GM12878 (cell line): ENCODE results near the gene DPEP1. TPM values are rescaled to one million over a fixed set of nuclear protein-coding genes. Genes with fewer than 3 reads are reported as not detected.
"Not testable (repeated sequence)": the region's sequence is repeated elsewhere in the genome, so short reads cannot be mapped to it uniquely, and the experiment has no call there.

Source experiments
- ATAC-seq: fragments of 200-7000 bp; cut with Tn5 transposase; 3 replicates; pipeline ENCODE4 v1.9.1; 2020; ENCODE audit warnings: mild to moderate bottlenecking, moderate library complexity
- BruUV-seq: library from RNA; stranded (reverse); fragments of 400-500 nt; replicated peaks from 2 replicates; lab custom pipeline; 2021; lab: Mats Ljungman, UMichigan
- CTCF ChIA-PET: fragments of 300-600 bp; sonication (Branson Sonifier 250); formaldehyde crosslinking; extraction: SDS; loops from one replicate; lab custom pipeline; 2021; ENCODE audit warnings: inconsistent platforms; lab: Yijun Ruan, JAX
- POLR2A ChIA-PET: fragments of 350-600 bp; formaldehyde crosslinking; extraction: SDS; loops from one replicate; lab custom pipeline; 2021; ENCODE audit warnings: inconsistent platforms; lab: Charles Lee
- RAD21 ChIA-PET: fragments of 300-600 bp; sonication (Branson Sonifier 250); formaldehyde crosslinking; loops from one replicate; lab custom pipeline; 2023; ENCODE audit warnings: antibody characterized with exemption; ENCODE audit not compliant: unreplicated experiment; lab: Charles Lee
- SMC1A ChIA-PET: fragments of 300-600 bp; sonication (Branson Sonifier 250); formaldehyde crosslinking; loops from one replicate; lab custom pipeline; 2023; ENCODE audit not compliant: unreplicated experiment, uncharacterized antibody; lab: Charles Lee
- DNase-seq: peaks from one replicate; pipeline ENCODE4 v3.0.0-alpha.2; 2011; ENCODE audit warnings: low read depth, low spot score
- FAIRE-seq: peaks from 3 replicates; lab custom pipeline; 2011; peaks lifted over from hg19 to GRCh38; lab: Jason Lieb, UNC
- H2AFZ ChIP-seq: 2 replicates; pipeline ENCODE4 v1.6.0; 2011; ENCODE audit warnings: low read depth, low read length, control low read depth; ENCODE audit not compliant: control insufficient read depth
- H3K27ac ChIP-seq: 2 replicates; pipeline ENCODE4 v1.5.1; 2011; ENCODE audit warnings: control low read depth; ENCODE audit not compliant: control insufficient read depth, insufficient read depth
- H3K27me3 ChIP-seq, 2 experiments: replicated peaks in 1 of 2; 2 replicates each; pipeline versions ENCODE4 v1.6.0 to v1.6.1; 2011; ENCODE audit warnings: low read length in 1 of 2; ENCODE audit not compliant: control insufficient read depth in 2 of 2, insufficient read depth in 2 of 2
- H3K36me3 ChIP-seq, 2 experiments: 2 replicates each; pipeline ENCODE4 v1.5.1; 2011; ENCODE audit warnings: low read length in 1 of 2; ENCODE audit not compliant: control insufficient read depth in 2 of 2, insufficient read depth in 2 of 2
- H3K4me1 ChIP-seq: 2 replicates; pipeline ENCODE4 v1.6.1; 2011; ENCODE audit warnings: mild to moderate bottlenecking, low read length, moderate library complexity, mixed read lengths; ENCODE audit not compliant: control insufficient read depth, insufficient read depth
- H3K4me2 ChIP-seq: 2 replicates; pipeline ENCODE4 v1.6.0; 2011; ENCODE audit warnings: control low read depth; ENCODE audit not compliant: control insufficient read depth, insufficient read depth
- H3K4me3 ChIP-seq: fragments of 200-600 bp; sonication (generic); 2 replicates; pipeline ENCODE4 v1.5.1; 2016
- H3K79me2 ChIP-seq: 2 replicates; pipeline ENCODE4 v1.6.0; 2011; ENCODE audit warnings: low read length; ENCODE audit not compliant: control insufficient read depth, insufficient read depth
- H3K9ac ChIP-seq: 2 replicates; pipeline ENCODE4 v1.8.0; 2011; ENCODE audit warnings: low read length, control low read depth, mixed read lengths; ENCODE audit not compliant: control insufficient read depth, insufficient read depth
- H3K9me3 ChIP-seq: replicated peaks from 3 replicates; pipeline ENCODE4 v1.5.1; 2011; ENCODE audit warnings: mild to moderate bottlenecking, low read length; ENCODE audit not compliant: control insufficient read depth, insufficient read depth
- H4K20me1 ChIP-seq: 2 replicates; pipeline ENCODE4 v1.6.0; 2011; ENCODE audit not compliant: control insufficient read depth, insufficient read depth
- CBX5 ChIP-seq: sonication (generic); IDR thresholded peaks from 2 replicates; pipeline ENCODE4 v1.6.1; 2016; ENCODE audit warnings: low read depth, moderate library complexity, mild to moderate bottlenecking, inconsistent platforms
- EED ChIP-seq: sonication (generic); IDR thresholded peaks from 2 replicates; pipeline ENCODE4 v1.6.1; 2016; ENCODE audit warnings: antibody characterized with exemption, low read depth
- IKZF1 ChIP-seq: fragments of 450-650 bp; conservative IDR thresholded peaks from 2 replicates; pipeline ENCODE4 v1.6.1; 2017; ENCODE audit warnings: antibody characterized with exemption, mild to moderate bottlenecking
- IKZF2 ChIP-seq, 2 experiments: fragments of 450-650 bp; IDR thresholded peaks; 2 replicates each; pipeline ENCODE4 v1.6.1; 2017; ENCODE audit warnings: mild to moderate bottlenecking in 2 of 2, moderate library complexity in 2 of 2
- SREBF2 ChIP-seq: IDR thresholded peaks from 2 replicates; pipeline ENCODE4 v1.6.1; 2012; ENCODE audit warnings: mild to moderate bottlenecking, low read length
- SUZ12 ChIP-seq: fragments of 200-600 bp; sonication (generic); IDR thresholded peaks from one replicate; pipeline ENCODE4 v1.6.1; 2018; ENCODE audit warnings: antibody characterized with exemption, mild to moderate bottlenecking; ENCODE audit not compliant: unreplicated experiment
- TAF1 ChIP-seq: IDR thresholded peaks from 2 replicates; pipeline ENCODE4 v1.6.1; 2011; ENCODE audit warnings: mild to moderate bottlenecking, low read depth, low read length, borderline replicate concordance
- ZBTB33 ChIP-seq: fragments of 450-650 bp; IDR thresholded peaks from 2 replicates; pipeline ENCODE4 v1.6.1; 2017; ENCODE audit warnings: mild to moderate bottlenecking
- ZNF622 ChIP-seq: fragments of 450-650 bp; IDR thresholded peaks from 2 replicates; pipeline ENCODE4 v1.6.1; 2017; ENCODE audit warnings: mild to moderate bottlenecking, inconsistent platforms
- WGBS: methylation state at CpG from one replicate; pipeline ENCODE4 v1.1.6; 2016; ENCODE audit warnings: low lambda C conversion rate; ENCODE audit not compliant: insufficient replicate concordance, insufficient coverage; ENCODE audit errors: missing lambda C conversion rate; 5-methylcytosine and 5-hydroxymethylcytosine counted together
- in situ Hi-C: fragments of 300-500 bp; cut with MboI; formaldehyde crosslinking; loops from 9 replicates; pipeline ENCODE4 v1.14.3; 2018; ENCODE audit warnings: mixed read lengths
- intact Hi-C: fragments of 100-400 bp; cut with micrococcal nuclease; formaldehyde crosslinking; loops from one replicate; pipeline ENCODE4 v1.14.2; 2022; ENCODE audit not compliant: unreplicated experiment
- polyA plus RNA-seq, 11 experiments: library from polyadenylated mRNA; depleted of rRNA in 4 of 11; unstranded in 6 of 11; stranded (reverse) in 5 of 11; fragments of >200 nt; fragmentation: Nextera tagmentation in 4 of 11; fragmentation: Illumina TruSeq in 1 of 11; extraction: Ambion mirVana in 4 of 11; extraction: Trizol in 1 of 11; gene quantifications; 1 replicate in 1 of 11; 2 replicates in 10 of 11; pipeline versions ENCODE4 v1.2.1 to v1.2.3, GENCODE V29; 2011 to 2016; ENCODE audit warnings: inconsistent platforms in 2 of 11, missing spikeins in 2 of 11, low read depth in 1 of 11
- total RNA-seq, 4 experiments: library from RNA; depleted of rRNA in 3 of 4; stranded (reverse); fragments of >200 nt in 3 of 4; fragmentation: Illumina TruSeq in 1 of 4; extraction: Trizol in 1 of 4; gene quantifications; 2 replicates each; pipeline versions ENCODE4 v1.2.1 to v1.2.3, GENCODE V29; 2013 to 2021

The DPEP1 gene
- total and polyA plus RNA-seq, 10 of the 15 experiments (the other 5 are each of a cell fraction or from before 2014, with no cell fraction given): not detected

GRCh38 chr16:89633064-89633631, 19.7 kb downstream of the DPEP1 start:
- CTCF ChIA-PET: interaction anchor here (0.6 to 1.3 kb wide), 2 partner anchors 18 to 229 kb away, joined by 3 to 4 read pairs; no protein-coding TSS in a partner anchor

GRCh38 chr16:89634463-89635385, 21.3 kb downstream of the DPEP1 start:
- 23% methylated on average over 2 of the region's 2 CpGs for WGBS
- ATAC-seq, SMC1A ChIA-PET, BruUV-seq, H2AFZ ChIP-seq, intact Hi-C loops, POLR2A ChIA-PET, H3K4me3 ChIP-seq, H3K4me2 ChIP-seq, H4K20me1 ChIP-seq, RAD21 ChIA-PET, H3K9me3 ChIP-seq, DNase-seq, H3K79me2 ChIP-seq, CTCF ChIA-PET, H3K9ac ChIP-seq, H3K27me3 ChIP-seq, H3K27ac ChIP-seq, H3K36me3 ChIP-seq, in situ Hi-C loops, H3K4me1 ChIP-seq: not testable (repeated sequence)
- FAIRE-seq: peak; percentile 85

More at GRCh38 chr16:89633064-89633631, 19.7 kb downstream of the DPEP1 start:
- ATAC-seq: no peak
- no peak for TF ChIP-seq IKZF2 (IDR thresholded peaks at IDR 0.05)
- no peak for TF ChIP-seq ZNF622
- no peak for TF ChIP-seq TAF1
- no peak for TF ChIP-seq IKZF1
- no peak for TF ChIP-seq SUZ12
- no peak for TF ChIP-seq SREBF2
- no peak for TF ChIP-seq ZBTB33
- no peak for TF ChIP-seq CBX5
- no peak for TF ChIP-seq EED
- no peak for FAIRE-seq
- no peaks in the 10 kb centered on the region for H3K79me2 ChIP-seq
- no peak overlapping the region for H3K4me3 ChIP-seq
- H3K4me2 ChIP-seq: no peak overlapping the region
- no peaks in the 10 kb centered on the region for H4K20me1 ChIP-seq
- no peaks in the 10 kb centered on the region; a peak in 1 of 4 replicates for H3K27me3 ChIP-seq
- no peaks in the 10 kb centered on the region for H3K4me1 ChIP-seq
- DNase-seq: no peak
- H3K27ac ChIP-seq: no peak overlapping the region
- no TSS peak for BruUV-seq
- SMC1A ChIA-PET: no interaction called here
- RAD21 ChIA-PET: interaction anchor here (0.9 kb wide), 1 partner anchor 26 kb away, joined by 3 read pairs; no protein-coding TSS in a partner anchor
- no peaks in the 10 kb centered on the region for H3K36me3 ChIP-seq
- no peak overlapping the region for H3K9ac ChIP-seq
- 63% methylated on average over 19 of the region's 19 CpGs for WGBS
- H2AFZ ChIP-seq: no peak overlapping the region
- H3K9me3 ChIP-seq: peaks cover 2% of the 10 kb centered on the region; the same call in 1 of the 3 replicates
- POLR2A ChIA-PET: no interaction called here
- in situ Hi-C loops: no loop called here
- intact Hi-C loops: no loop called here
